Activated CD8-positive, alpha-beta T cell treated with anti-CD3 and anti-CD28 coated beads for 36 hours (primary cell): ENCODE measurements around the gene PGRMC1. TPM values are rescaled to one million over a fixed set of nuclear protein-coding genes. Genes with fewer than 3 reads are reported as not detected.

Source experiments
- total RNA-seq, 2 experiments: library from RNA; stranded (reverse); gene quantifications; one replicate each; pipeline ENCODE4 v1.2.3, GENCODE V29; 2021

Gene PGRMC1
- total RNA-seq, 2 experiments from 2014 or later = 36.8 to 37.1 TPM

Other genes starting within 250 kb of the PGRMC1 start
- not detected for gene CT47C1, start 163.3 kb upstream of the PGRMC1 start, total RNA-seq
- not detected for gene KIAA1210, start 108.5 kb upstream of the PGRMC1 start, total RNA-seq
- 1 to 10 TPM; 5.3 to 5.6 TPM for gene SLC25A43, start 163.1 kb downstream of the PGRMC1 start, total RNA-seq
- 100 to 1,000 TPM; 830 to 839 TPM for gene SLC25A5, start 232.2 kb downstream of the PGRMC1 start, total RNA-seq